Immature natural killer cell (primary cell): ENCODE data around the gene IL4. TPM values are rescaled to one million over a fixed set of nuclear protein-coding genes. Genes with fewer than 3 reads are reported as not detected.
A peak's percentile ranks its signal among the peaks of the same experiment; 100 is the strongest.
"Not testable (repeated sequence)": the region's sequence is repeated elsewhere in the genome, so short reads cannot be mapped to it uniquely, and the experiment has no call there.

Experiments
- DNase-seq, 3 donors: peaks; one replicate each; pipeline ENCODE4 v3.0.0; 2022; ENCODE audit warnings: mixed read lengths in 1 of 3
- H3K27ac Mint-ChIP-seq, 6 donors: one replicate each; pipeline ENCODE4 v1.8.0; 2020; ENCODE audit warnings: mixed read lengths in 6 of 6, mild to moderate bottlenecking in 5 of 6, inconsistent platforms in 4 of 6, moderate library complexity in 3 of 6
- H3K27me3 Mint-ChIP-seq, 3 donors: one replicate each; pipeline ENCODE4 v1.8.0; 2020 to 2021; ENCODE audit warnings: low read depth in 3 of 3, mild to moderate bottlenecking in 3 of 3, mixed read lengths in 3 of 3, moderate library complexity in 3 of 3, inconsistent platforms in 1 of 3
- H3K36me3 Mint-ChIP-seq, 3 donors: one replicate each; pipeline ENCODE4 v1.8.0; 2020; ENCODE audit warnings: mixed read lengths in 3 of 3, inconsistent platforms in 2 of 3, mild to moderate bottlenecking in 2 of 3
- H3K4me1 Mint-ChIP-seq, 2 donors: one replicate each; pipeline ENCODE4 v1.8.0; 2020; ENCODE audit warnings: inconsistent platforms in 2 of 2, mild to moderate bottlenecking in 2 of 2, mixed read lengths in 2 of 2, moderate library complexity in 1 of 2
- H3K4me3 Mint-ChIP-seq, 5 donors: one replicate each; pipeline ENCODE4 v1.8.0; 2020; ENCODE audit warnings: mild to moderate bottlenecking in 5 of 5, mixed read lengths in 5 of 5, inconsistent platforms in 3 of 5, moderate library complexity in 3 of 5
- H3K9me3 Mint-ChIP-seq, 6 donors: one replicate each; pipeline ENCODE4 v1.8.0; 2020; ENCODE audit warnings: mild to moderate bottlenecking in 6 of 6, mixed read lengths in 6 of 6, inconsistent platforms in 4 of 6, moderate library complexity in 3 of 6
- polyA plus RNA-seq, 3 donors: library from polyadenylated mRNA; unstranded; fragments of 300-500 nt; fragmentation: Illumina TruSeq; gene quantifications; one replicate each; pipeline ENCODE4 v1.2.3, GENCODE V29; 2021

Gene IL4
- polyA plus RNA-seq = not detected

- Mint-ChIP-seq H3K4me1 (peaks cover 6 to 14% of the 10 kb centered on the region in 2 donors), H3K9me3 (no peaks in the 10 kb centered on the region), H3K36me3 (no peaks in the 10 kb centered on the region), H3K4me3 (no peak within 1 kb of the TSS), H3K27me3 (peaks cover 0 to 2% (median 0%) of the 10 kb centered on the region in 3 donors), H3K27ac (no peak within 1 kb of the TSS)
- no peak for DNase-seq
These were observed at the start of gene IL4 for GRCh38 chr5:132673939-132674630. IL4 (plus strand) TSS chr5:132673989; CDS start chr5:132674051, 62 bp downstream.

- Mint-ChIP-seq H3K4me3 (no peak overlapping the region), H3K4me1 (peaks cover 0 to 2% of the 10 kb centered on the region in 2 donors), H3K9me3 (no peaks in the 10 kb centered on the region), H3K27ac (peak overlapping the region in 1 of 6 donors; percentile 20), H3K27me3 (peaks cover 0 to 1% (median 0%) of the 10 kb centered on the region in 3 donors), H3K36me3 (peaks cover 22 to 35% (median 30%) of the 10 kb centered on the region in 3 donors)
- DNase-seq = no peak
These were observed 46.3 kb upstream of the IL4 start for GRCh38 chr5:132627470-132627869.

- Mint-ChIP-seq H3K4me1 (peaks cover 0 to 2% of the 10 kb centered on the region in 2 donors), H3K27me3 (peaks cover 0 to 1% (median 0%) of the 10 kb centered on the region in 3 donors), H3K36me3 (peaks cover 13 to 30% (median 19%) of the 10 kb centered on the region in 3 donors), H3K27ac (peak overlapping the region in 1 of 6 donors; percentile 54), H3K4me3 (no peak overlapping the region), H3K9me3 (no peaks in the 10 kb centered on the region)
- DNase-seq = no peak
These were observed 45.0 kb upstream of the IL4 start for GRCh38 chr5:132628814-132629213.

GRCh38 chr5:132629230-132629944 lies 44.4 kb upstream of the IL4 start:
- DNase-seq = no peak
- H3K4me1 Mint-ChIP-seq = peaks cover 0 to 2% of the 10 kb centered on the region in 2 donors
- no peak overlapping the region for H3K4me3 Mint-ChIP-seq

GRCh38 chr5:132633587-132633986 lies 40.2 kb upstream of the IL4 start:
- H3K4me1 Mint-ChIP-seq, H3K27ac Mint-ChIP-seq, H3K4me3 Mint-ChIP-seq, H3K27me3 Mint-ChIP-seq, H3K9me3 Mint-ChIP-seq, DNase-seq: not testable (repeated sequence)
- peaks cover 16 to 36% (median 32%) of the 10 kb centered on the region in 3 donors for H3K36me3 Mint-ChIP-seq

More at GRCh38 chr5:132629230-132629944, 44.4 kb upstream of the IL4 start:
- H3K9me3 Mint-ChIP-seq = no peaks in the 10 kb centered on the region
- H3K36me3 Mint-ChIP-seq = peaks cover 13 to 30% (median 25%) of the 10 kb centered on the region in 3 donors
- H3K27ac Mint-ChIP-seq = peak overlapping the region in 1 of 6 donors; percentile 54
- peaks cover 0 to 3% (median 0%) of the 10 kb centered on the region in 3 donors for H3K27me3 Mint-ChIP-seq

GRCh38 chr5:132635873-132636272 lies 37.9 kb upstream of the IL4 start:
- DNase-seq = no peak
- no peaks in the 10 kb centered on the region for H3K9me3 Mint-ChIP-seq
- no peak overlapping the region for H3K4me3 Mint-ChIP-seq
- peaks cover 0 to 3% (median 2%) of the 10 kb centered on the region in 3 donors for H3K27me3 Mint-ChIP-seq
- H3K27ac Mint-ChIP-seq = no peak overlapping the region
- no peaks in the 10 kb centered on the region for H3K4me1 Mint-ChIP-seq
- peaks cover 19 to 42% (median 33%) of the 10 kb centered on the region in 3 donors for H3K36me3 Mint-ChIP-seq

- no peaks in the 10 kb centered on the region for H3K4me1 Mint-ChIP-seq
- no peak overlapping the region for H3K4me3 Mint-ChIP-seq
- H3K27ac Mint-ChIP-seq = peak overlapping the region in 1 of 6 donors; percentile 52
- H3K27me3 Mint-ChIP-seq = peaks cover 0 to 3% (median 2%) of the 10 kb centered on the region in 3 donors
- H3K36me3 Mint-ChIP-seq = peaks cover 15 to 44% (median 30%) of the 10 kb centered on the region in 3 donors
- DNase-seq = no peak
- no peaks in the 10 kb centered on the region for H3K9me3 Mint-ChIP-seq
These were observed 36.5 kb upstream of the IL4 start for GRCh38 chr5:132637241-132637640.

- H3K4me1 Mint-ChIP-seq = no peaks in the 10 kb centered on the region
- no peak overlapping the region for H3K27ac Mint-ChIP-seq
- H3K36me3 Mint-ChIP-seq = peaks cover 21 to 46% (median 35%) of the 10 kb centered on the region in 3 donors
- H3K4me3 Mint-ChIP-seq = no peak overlapping the region
- DNase-seq = no peak
- peaks cover 0 to 2% (median 2%) of the 10 kb centered on the region in 3 donors for H3K27me3 Mint-ChIP-seq
- H3K9me3 Mint-ChIP-seq = no peaks in the 10 kb centered on the region
These were observed 34.1 kb upstream of the IL4 start for GRCh38 chr5:132639706-132640130.

GRCh38 chr5:132640613-132641012 lies 33.2 kb upstream of the IL4 start:
- no peaks in the 10 kb centered on the region for H3K9me3 Mint-ChIP-seq
- DNase-seq = no peak
- peaks cover 0 to 2% (median 2%) of the 10 kb centered on the region in 3 donors for H3K27me3 Mint-ChIP-seq
- no peak overlapping the region for H3K27ac Mint-ChIP-seq
- H3K4me3 Mint-ChIP-seq = no peak overlapping the region
- no peaks in the 10 kb centered on the region for H3K4me1 Mint-ChIP-seq
- peaks cover 21 to 45% (median 35%) of the 10 kb centered on the region in 3 donors for H3K36me3 Mint-ChIP-seq

GRCh38 chr5:132641241-132641723 lies 32.5 kb upstream of the IL4 start:
- Mint-ChIP-seq H3K27ac (no peak overlapping the region), H3K27me3 (peaks cover 0 to 2% (median 2%) of the 10 kb centered on the region in 3 donors), H3K9me3 (no peaks in the 10 kb centered on the region), H3K4me3 (no peak overlapping the region), H3K4me1 (no peaks in the 10 kb centered on the region), H3K36me3 (peaks cover 21 to 43% (median 35%) of the 10 kb centered on the region in 3 donors)
- no peak for DNase-seq

- DNase-seq = no peak
- Mint-ChIP-seq H3K4me1 (no peaks in the 10 kb centered on the region), H3K27ac (no peak overlapping the region), H3K36me3 (peaks cover 21 to 45% (median 35%) of the 10 kb centered on the region in 3 donors), H3K27me3 (peaks cover 0 to 2% (median 2%) of the 10 kb centered on the region in 3 donors), H3K4me3 (no peak overlapping the region), H3K9me3 (no peaks in the 10 kb centered on the region)
These were observed 31.9 kb upstream of the IL4 start for GRCh38 chr5:132641841-132642240.

- Mint-ChIP-seq H3K4me3 (no peak overlapping the region), H3K27ac (no peak overlapping the region), H3K9me3 (peaks cover 0 to 15% (median 10%) of the 10 kb centered on the region in 6 donors), H3K4me1 (no peaks in the 10 kb centered on the region), H3K36me3 (peaks cover 6 to 32% (median 23%) of the 10 kb centered on the region in 3 donors), H3K27me3 (peaks cover 2 to 4% (median 3%) of the 10 kb centered on the region in 3 donors)
- DNase-seq = no peak
These were observed 29.6 kb upstream of the IL4 start for GRCh38 chr5:132644177-132644576.

- H3K27ac Mint-ChIP-seq = no peak overlapping the region
- H3K36me3 Mint-ChIP-seq = peaks cover 6 to 24% (median 14%) of the 10 kb centered on the region in 3 donors
- H3K4me3 Mint-ChIP-seq = no peak overlapping the region
These were observed 27.1 kb upstream of the IL4 start for GRCh38 chr5:132646583-132647266.

More at GRCh38 chr5:132646583-132647266, 27.1 kb upstream of the IL4 start:
- Mint-ChIP-seq H3K27me3 (peaks cover 3 to 7% (median 3%) of the 10 kb centered on the region in 3 donors), H3K4me1 (no peaks in the 10 kb centered on the region), H3K9me3 (peaks cover 3 to 16% (median 10%) of the 10 kb centered on the region in 6 donors)
- DNase-seq = no peak
